Fibroblast of the aortic adventitia (primary cell): ENCODE data around the gene NSRP1. TPM values are rescaled to one million over a fixed set of nuclear protein-coding genes. Genes with fewer than 3 reads are reported as not detected.

ENCODE experiments used
- DNase-seq: peaks from one replicate; pipeline ENCODE4 v3.0.0-alpha.2; 2010; ENCODE audit warnings: low read depth
- H3K4me3 ChIP-seq: 2 replicates; pipeline ENCODE4 v1.5.1; 2011; ENCODE audit warnings: low read depth, mild to moderate bottlenecking, control low read depth, low read length, moderate library complexity
- total RNA-seq: library from RNA; depleted of rRNA; stranded (reverse); fragments of >200 nt; gene quantifications from 2 replicates; pipeline ENCODE4 v1.2.3, GENCODE V29; 2012; ENCODE audit warnings: low replicate concordance
- TF ChIP-seq, protein P1 (sequence below): IDR thresholded peaks from 2 replicates; pipeline ENCODE4 v1.5.1; 2011; ENCODE audit warnings: mild to moderate bottlenecking, low read length, control low read depth, inconsistent platforms; ENCODE audit not compliant: insufficient read depth

NSRP1 gene, protein sequence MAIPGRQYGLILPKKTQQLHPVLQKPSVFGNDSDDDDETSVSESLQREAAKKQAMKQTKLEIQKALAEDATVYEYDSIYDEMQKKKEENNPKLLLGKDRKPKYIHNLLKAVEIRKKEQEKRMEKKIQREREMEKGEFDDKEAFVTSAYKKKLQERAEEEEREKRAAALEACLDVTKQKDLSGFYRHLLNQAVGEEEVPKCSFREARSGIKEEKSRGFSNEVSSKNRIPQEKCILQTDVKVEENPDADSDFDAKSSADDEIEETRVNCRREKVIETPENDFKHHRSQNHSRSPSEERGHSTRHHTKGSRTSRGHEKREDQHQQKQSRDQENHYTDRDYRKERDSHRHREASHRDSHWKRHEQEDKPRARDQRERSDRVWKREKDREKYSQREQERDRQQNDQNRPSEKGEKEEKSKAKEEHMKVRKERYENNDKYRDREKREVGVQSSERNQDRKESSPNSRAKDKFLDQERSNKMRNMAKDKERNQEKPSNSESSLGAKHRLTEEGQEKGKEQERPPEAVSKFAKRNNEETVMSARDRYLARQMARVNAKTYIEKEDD
- total RNA-seq, result 13.4 and 22.1 TPM in 2 replicates

DNA sequence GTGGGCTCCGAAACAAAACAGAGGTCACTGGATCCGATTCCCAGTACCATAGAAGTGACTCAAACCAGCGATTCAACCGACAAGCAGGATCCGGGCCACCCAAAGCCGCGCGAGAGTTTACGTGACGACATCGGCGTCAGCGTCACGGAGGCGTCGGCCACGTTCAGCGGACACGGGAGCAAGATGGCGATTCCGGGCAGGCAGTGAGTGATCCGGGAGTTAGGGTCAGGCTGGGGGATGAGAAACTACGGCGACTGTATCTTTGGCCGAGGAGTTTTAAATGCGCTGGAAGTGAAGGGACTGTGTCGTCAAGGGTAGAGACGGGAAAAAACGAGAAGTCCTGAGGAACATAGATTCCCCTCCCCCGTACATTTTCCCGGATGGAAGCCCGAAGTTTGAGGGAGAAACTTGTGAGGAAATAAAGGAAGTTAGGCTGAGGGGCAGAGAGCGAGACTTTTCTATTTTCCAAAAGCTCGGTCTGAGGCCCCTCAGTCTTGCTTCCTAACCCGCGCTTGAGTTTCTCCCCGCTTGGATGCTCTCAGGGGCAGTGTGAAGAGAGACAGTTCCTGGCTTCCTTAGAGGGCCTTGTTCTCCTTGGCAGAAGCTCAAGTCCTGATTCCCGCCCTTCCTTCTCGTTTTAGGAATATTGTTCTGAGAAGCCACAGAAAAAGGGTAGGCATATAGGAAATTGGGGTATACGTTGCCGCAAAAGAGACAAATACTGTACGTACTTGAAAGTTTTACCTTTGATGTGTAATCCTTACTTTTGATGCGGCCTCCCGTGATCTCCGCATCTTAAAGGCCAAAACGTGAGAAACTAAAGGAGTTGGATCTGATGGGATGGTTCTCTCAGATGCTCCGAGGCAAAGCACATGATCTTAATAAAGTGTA lies at the start of gene NSRP1:
NSRP1 (plus strand) TSS at position 156 of the 891 bp plus-strand sequence; CDS start at position 184, 28 bp downstream.
- peak; percentile 96 for DNase-seq
- H3K4me3 ChIP-seq, result peak within 1 kb of the TSS; percentile 94
- TF ChIP-seq, protein P1, sequence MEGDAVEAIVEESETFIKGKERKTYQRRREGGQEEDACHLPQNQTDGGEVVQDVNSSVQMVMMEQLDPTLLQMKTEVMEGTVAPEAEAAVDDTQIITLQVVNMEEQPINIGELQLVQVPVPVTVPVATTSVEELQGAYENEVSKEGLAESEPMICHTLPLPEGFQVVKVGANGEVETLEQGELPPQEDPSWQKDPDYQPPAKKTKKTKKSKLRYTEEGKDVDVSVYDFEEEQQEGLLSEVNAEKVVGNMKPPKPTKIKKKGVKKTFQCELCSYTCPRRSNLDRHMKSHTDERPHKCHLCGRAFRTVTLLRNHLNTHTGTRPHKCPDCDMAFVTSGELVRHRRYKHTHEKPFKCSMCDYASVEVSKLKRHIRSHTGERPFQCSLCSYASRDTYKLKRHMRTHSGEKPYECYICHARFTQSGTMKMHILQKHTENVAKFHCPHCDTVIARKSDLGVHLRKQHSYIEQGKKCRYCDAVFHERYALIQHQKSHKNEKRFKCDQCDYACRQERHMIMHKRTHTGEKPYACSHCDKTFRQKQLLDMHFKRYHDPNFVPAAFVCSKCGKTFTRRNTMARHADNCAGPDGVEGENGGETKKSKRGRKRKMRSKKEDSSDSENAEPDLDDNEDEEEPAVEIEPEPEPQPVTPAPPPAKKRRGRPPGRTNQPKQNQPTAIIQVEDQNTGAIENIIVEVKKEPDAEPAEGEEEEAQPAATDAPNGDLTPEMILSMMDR, result no peak

DNA sequence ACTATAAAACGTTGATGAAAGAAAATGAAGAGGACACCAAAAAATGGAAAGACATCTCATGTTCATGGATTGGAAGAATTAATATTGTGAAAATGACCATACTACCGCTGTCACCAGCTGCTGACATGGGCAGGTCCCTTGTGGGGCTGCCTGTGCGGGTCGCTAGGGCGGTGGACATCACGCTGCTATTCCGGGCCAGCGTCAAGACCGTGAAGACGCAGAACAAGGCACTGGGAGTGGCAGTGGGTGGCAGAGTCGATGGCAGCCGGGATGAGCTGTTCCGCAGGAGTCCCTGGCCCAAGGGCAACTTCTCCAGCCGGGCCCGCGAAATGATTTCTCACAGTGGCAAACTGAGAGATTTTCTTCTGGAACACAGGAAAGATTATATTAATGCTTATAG lies 48.2 kb upstream of the NSRP1 start:
- TF ChIP-seq, protein P1, result no peak
- no peak overlapping the region for H3K4me3 ChIP-seq
- DNase-seq, result no peak

DNA sequence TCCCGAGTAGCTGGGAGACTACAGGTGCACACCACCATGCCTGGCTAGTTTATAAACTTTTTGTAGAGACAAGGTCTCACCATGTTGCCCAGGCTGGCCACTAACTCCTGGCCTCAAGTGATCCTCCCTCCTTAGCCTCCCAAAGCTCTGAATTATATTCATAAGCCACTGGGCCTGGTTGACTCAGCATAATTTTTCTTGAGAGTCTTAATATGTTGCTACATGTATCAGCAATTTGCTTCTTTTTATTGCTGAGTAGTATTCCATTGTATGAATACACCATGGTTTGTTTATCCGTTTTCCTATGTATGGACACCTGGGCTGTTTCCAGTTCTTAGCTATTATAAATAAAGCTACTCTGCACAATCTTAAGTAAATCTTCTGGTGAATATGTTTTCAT lies 42.4 kb upstream of the NSRP1 start:
- H3K4me3 ChIP-seq, result no peak overlapping the region
- TF ChIP-seq, protein P1, result no peak
- DNase-seq, result no peak

DNA sequence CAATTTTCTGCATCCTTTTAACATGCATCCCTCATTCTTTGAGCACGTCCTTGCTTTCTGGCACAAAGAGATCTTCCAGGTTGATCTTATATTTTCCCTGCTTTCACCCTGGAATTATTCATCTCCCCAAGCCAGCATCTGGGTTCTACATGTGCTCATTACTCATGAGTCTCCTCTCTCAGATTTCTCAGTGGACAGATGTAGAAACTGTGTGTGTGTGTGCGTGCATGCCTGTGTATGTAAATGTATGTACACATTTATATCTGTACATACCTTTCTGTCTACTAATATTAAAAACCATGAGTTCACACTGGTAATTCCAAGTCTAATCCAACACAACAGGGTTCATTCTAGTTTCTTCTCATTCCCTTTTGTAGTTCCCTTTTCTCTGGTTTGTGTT lies 41.9 kb upstream of the NSRP1 start:
- H3K4me3 ChIP-seq, result no peak overlapping the region
- no peak for DNase-seq
- TF ChIP-seq, protein P1, result no peak

DNA sequence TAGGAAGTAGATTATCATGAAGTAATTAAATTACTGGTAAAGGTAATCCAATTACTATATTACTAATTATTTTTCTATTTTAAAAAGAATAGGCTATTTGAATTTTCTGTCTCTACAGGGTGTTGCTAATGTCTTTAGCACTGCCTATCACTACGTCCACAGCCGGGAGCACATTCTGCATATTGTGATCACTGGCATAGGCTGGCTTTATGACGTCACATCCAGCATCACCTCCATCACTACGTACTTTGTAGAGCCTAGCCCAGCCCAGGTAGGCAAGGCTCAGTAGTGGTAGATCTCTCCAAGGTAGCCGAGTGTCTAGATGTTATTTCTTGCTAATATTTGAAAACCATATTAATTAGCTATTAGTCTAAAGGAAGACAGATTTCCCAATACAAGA lies 33.8 kb upstream of the NSRP1 start:
- TF ChIP-seq, protein P1, result no peak
- H3K4me3 ChIP-seq, result no peak overlapping the region
- DNase-seq, result no peak

DNA sequence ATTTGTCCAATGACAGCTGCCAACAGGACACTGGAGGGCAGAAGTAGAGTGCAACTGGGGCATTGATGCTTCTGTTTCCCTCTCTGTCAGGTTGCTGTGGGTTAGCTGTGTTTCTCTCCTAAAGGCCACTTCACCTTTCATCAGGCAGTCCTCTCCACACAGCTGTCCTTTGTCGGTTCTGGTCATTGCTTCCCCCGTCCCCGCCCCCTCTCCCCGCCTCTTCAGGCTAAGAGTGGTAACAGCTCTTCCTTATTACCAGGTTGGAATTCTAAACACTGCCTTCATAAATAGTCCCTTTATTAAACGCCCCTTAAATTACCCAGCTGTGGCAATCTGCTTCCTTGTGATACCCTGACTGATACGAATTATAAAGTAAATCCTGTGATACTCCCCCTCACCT lies 31.8 kb upstream of the NSRP1 start:
- no peak for DNase-seq
- TF ChIP-seq, protein P1, result no peak

More for the DNA sequence above, 31.8 kb upstream of the NSRP1 start:
- no peak overlapping the region for H3K4me3 ChIP-seq
